HL-60 (cell line): ENCODE results near the gene EMD.

Source experiments
- CTCF ChIP-seq: IDR thresholded peaks from one replicate; pipeline ENCODE4 v1.5.1; 2011; ENCODE audit warnings: low read length, control low read depth, inconsistent platforms; ENCODE audit not compliant: insufficient read depth
- REST ChIP-seq: IDR thresholded peaks from 2 replicates; pipeline ENCODE4 v1.6.1; 2012; ENCODE audit warnings: low read depth; ENCODE audit not compliant: insufficient replicate concordance

GRCh38 chrX:154376774-154377173, 2.3 kb upstream of the EMD start:
- TF ChIP-seq CTCF (no peak), REST (no peak)
